RWPE1 (cell line): ENCODE measurements around the gene DET1.
"Not testable (repeated sequence)": the region's sequence is repeated elsewhere in the genome, so short reads cannot be mapped to it uniquely, and the experiment has no call there.

Source experiments
- CTCF ChIA-PET: fragments of 350-600 bp; sonication (Branson Sonifier 250); formaldehyde crosslinking; extraction: SDS; loops from one replicate; lab custom pipeline; 2021; lab: Yijun Ruan, JAX
- POLR2A ChIA-PET: fragments of 400-600 bp; formaldehyde crosslinking; extraction: SDS; loops from one replicate; lab custom pipeline; 2020; ENCODE audit warnings: antibody characterized with exemption; ENCODE audit not compliant: low non-redundant PET; lab: Yijun Ruan, JAX
- DNase-seq: peaks from one replicate; pipeline ENCODE4 v3.0.0; 2012; ENCODE audit warnings: low spot score
- H3K27ac ChIP-seq: fragments of 450-650 bp; 2 replicates; pipeline ENCODE4 v1.5.1; 2017
- CTCF ChIP-seq: fragments of 450-650 bp; conservative IDR thresholded peaks from 2 replicates; pipeline ENCODE4 v1.5.1; 2017; ENCODE audit warnings: low read depth, mild to moderate bottlenecking

DET1 gene

GRCh38 chr15:88529021-88529630 is 17.4 kb downstream of the DET1 start:
- POLR2A ChIA-PET = no interaction called here
- H3K27ac ChIP-seq = no peak overlapping the region
- no peak for TF ChIP-seq CTCF
- no peak for DNase-seq
- CTCF ChIA-PET = no interaction called here

- ChIA-PET CTCF (interaction anchor here (0.6 kb wide), 1 partner anchor 714 kb away, joined by 4 read pairs; no protein-coding TSS in a partner anchor), POLR2A (no interaction called here)
- no peak overlapping the region for H3K27ac ChIP-seq
- no peak for TF ChIP-seq CTCF
- DNase-seq = no peak
Measured at GRCh38 chr15:88526247-88526879, 20.1 kb downstream of the DET1 start.

GRCh38 chr15:88525418-88525817 is 21.1 kb downstream of the DET1 start:
- ChIA-PET POLR2A (no interaction called here), CTCF (no interaction called here)
- no peak overlapping the region for H3K27ac ChIP-seq
- no peak for DNase-seq
- TF ChIP-seq CTCF = no peak

GRCh38 chr15:88524094-88524493 is 22.4 kb downstream of the DET1 start:
- H3K27ac ChIP-seq, DNase-seq, POLR2A ChIA-PET: not testable (repeated sequence)
- CTCF ChIA-PET = interaction anchor here (0.7 kb wide), 1 partner anchor 66 kb away, joined by 4 read pairs; no protein-coding TSS in a partner anchor

GRCh38 chr15:88518903-88519302 is 27.6 kb downstream of the DET1 start:
- no peak for TF ChIP-seq CTCF
- no peak for DNase-seq
- H3K27ac ChIP-seq = no peak overlapping the region
- ChIA-PET CTCF (no interaction called here), POLR2A (no interaction called here)

- ChIA-PET CTCF (no interaction called here), POLR2A (interaction anchor here (0.7 kb wide), 1 partner anchor 750 kb away, joined by 5 read pairs; no protein-coding TSS in a partner anchor)
- TF ChIP-seq CTCF = no peak
- peak; percentile 62 for DNase-seq
- no peak overlapping the region for H3K27ac ChIP-seq
Measured at GRCh38 chr15:88513195-88513594, 33.3 kb downstream of the DET1 start.

GRCh38 chr15:88512601-88513000 is 33.9 kb downstream of the DET1 start:
- POLR2A ChIA-PET = no interaction called here

More at GRCh38 chr15:88512601-88513000, 33.9 kb downstream of the DET1 start:
- no peak for TF ChIP-seq CTCF
- CTCF ChIA-PET = no interaction called here
- no peak overlapping the region for H3K27ac ChIP-seq
- no peak for DNase-seq
